GM23338 (cell line): ENCODE data around the gene TNS3.

Source experiments
- EZH2phosphoT487 ChIP-seq: fragments of 200-600 bp; sonication (generic); IDR thresholded peaks from one replicate; pipeline ENCODE4 v1.8.1; 2018; ENCODE audit warnings: antibody characterized with exemption; ENCODE audit not compliant: unreplicated experiment
- JUNB ChIP-seq: IDR thresholded peaks from one replicate; pipeline ENCODE4 v1.6.1; 2016; ENCODE audit warnings: antibody characterized with exemption; ENCODE audit not compliant: unreplicated experiment
- TF ChIP-seq, protein P1 (sequence below): IDR thresholded peaks from one replicate; pipeline ENCODE4 v1.6.1; 2018; ENCODE audit warnings: antibody characterized with exemption; ENCODE audit not compliant: unreplicated experiment

DNA sequence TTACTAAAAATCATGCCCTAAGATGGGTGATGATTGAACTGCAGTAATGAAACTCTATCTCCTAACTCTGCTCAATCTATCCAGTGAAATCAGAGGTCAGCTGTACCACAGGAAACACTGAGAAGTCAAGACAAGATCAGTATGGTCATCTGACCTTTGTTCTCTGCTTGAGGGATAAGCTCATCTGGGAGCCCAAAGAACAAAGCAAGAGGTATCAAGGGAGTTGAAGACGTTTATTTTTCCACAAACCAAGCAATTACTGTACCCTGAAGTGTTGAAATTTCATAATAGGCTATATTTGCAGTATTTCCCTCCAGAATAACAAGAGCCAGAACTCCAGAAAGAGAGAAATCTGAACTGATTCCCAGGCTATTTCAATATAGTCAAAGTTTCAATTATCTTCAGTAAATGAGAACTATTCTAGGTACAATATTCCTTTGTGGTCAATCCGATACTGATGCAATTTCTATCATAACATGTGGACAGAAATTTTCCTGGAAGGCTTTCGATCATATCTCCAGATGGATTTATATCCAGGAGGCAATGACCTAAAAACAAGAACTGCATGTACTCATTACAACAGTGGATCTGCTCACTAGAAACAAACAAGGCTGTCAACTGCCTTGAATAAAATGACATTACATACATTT lies 345.3 kb downstream of the TNS3 start:
- TF ChIP-seq JUNB, result no peak
- TF ChIP-seq, protein P1, sequence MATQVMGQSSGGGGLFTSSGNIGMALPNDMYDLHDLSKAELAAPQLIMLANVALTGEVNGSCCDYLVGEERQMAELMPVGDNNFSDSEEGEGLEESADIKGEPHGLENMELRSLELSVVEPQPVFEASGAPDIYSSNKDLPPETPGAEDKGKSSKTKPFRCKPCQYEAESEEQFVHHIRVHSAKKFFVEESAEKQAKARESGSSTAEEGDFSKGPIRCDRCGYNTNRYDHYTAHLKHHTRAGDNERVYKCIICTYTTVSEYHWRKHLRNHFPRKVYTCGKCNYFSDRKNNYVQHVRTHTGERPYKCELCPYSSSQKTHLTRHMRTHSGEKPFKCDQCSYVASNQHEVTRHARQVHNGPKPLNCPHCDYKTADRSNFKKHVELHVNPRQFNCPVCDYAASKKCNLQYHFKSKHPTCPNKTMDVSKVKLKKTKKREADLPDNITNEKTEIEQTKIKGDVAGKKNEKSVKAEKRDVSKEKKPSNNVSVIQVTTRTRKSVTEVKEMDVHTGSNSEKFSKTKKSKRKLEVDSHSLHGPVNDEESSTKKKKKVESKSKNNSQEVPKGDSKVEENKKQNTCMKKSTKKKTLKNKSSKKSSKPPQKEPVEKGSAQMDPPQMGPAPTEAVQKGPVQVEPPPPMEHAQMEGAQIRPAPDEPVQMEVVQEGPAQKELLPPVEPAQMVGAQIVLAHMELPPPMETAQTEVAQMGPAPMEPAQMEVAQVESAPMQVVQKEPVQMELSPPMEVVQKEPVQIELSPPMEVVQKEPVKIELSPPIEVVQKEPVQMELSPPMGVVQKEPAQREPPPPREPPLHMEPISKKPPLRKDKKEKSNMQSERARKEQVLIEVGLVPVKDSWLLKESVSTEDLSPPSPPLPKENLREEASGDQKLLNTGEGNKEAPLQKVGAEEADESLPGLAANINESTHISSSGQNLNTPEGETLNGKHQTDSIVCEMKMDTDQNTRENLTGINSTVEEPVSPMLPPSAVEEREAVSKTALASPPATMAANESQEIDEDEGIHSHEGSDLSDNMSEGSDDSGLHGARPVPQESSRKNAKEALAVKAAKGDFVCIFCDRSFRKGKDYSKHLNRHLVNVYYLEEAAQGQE, result no peak
- no peak for TF ChIP-seq EZH2phosphoT487
